Hematopoietic multipotent progenitor cell treated with erythropoietin and hydrocortisone succinate and interleukin-3 and kit ligand, for 8 days (in vitro differentiated cells): ENCODE measurements around the gene PCDH8.
A peak's percentile ranks its signal among the peaks of the same experiment; 100 is the strongest.
"Not testable (repeated sequence)": the region's sequence is repeated elsewhere in the genome, so short reads cannot be mapped to it uniquely, and the experiment has no call there.

Source experiments
- DNase-seq: peaks from one replicate; pipeline ENCODE4 v3.0.0-alpha.2; 2015

Gene PCDH8

DNA sequence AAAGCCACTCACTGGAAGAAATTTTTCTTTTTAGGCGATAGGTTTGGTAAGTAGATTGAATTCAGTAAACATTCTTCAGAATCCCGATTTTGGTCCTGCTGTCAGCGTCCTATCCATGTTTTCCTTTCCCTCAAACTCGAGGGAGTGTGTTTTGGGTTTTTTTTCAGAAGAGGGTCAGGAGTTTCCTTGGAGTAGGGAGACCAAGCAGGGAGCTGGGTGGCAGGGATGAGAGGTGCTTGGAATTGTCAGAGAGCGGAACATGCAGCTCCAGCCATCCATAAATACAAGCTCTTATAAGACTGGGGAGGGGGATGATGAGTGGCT lies 1.6 kb upstream of the PCDH8 start:
- DNase-seq: no peak

DNA sequence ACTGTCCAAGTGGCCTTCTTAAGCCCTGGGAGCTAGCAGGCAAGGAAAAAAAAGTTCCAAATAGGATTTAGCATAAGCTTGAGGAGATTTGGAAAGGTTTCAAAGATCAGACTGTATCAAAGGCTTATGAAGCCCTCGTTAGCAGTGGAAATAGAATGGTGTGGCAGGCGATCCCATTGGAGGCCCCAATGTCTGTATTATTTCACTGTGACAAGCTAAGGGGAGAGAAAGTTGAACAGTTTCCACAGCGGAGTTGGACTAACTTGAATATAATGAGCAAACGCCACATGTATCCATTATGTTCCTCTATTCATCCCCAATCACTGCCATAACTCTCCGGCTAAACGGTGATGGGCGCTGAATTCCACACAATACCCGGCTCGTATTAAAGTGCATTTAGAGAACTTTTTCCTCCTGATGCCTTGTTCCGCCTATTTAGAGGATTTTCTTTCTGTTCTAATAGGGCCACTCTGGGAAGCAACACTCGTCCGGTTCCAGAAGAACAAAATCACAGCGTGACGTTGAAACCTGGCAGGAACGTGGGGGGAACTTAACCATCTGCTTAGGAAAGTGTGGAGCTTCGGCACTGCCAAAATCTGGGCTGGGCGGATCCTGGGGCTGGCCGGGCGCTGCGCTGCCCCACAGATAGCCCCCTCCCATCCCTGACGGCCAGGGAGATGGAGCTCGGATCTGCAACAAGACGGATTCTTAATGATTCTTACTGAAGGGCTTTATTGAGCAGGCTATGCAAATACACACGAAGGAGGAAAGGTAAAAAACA lies 1.0 kb upstream of the PCDH8 start:
- no peak for DNase-seq

DNA sequence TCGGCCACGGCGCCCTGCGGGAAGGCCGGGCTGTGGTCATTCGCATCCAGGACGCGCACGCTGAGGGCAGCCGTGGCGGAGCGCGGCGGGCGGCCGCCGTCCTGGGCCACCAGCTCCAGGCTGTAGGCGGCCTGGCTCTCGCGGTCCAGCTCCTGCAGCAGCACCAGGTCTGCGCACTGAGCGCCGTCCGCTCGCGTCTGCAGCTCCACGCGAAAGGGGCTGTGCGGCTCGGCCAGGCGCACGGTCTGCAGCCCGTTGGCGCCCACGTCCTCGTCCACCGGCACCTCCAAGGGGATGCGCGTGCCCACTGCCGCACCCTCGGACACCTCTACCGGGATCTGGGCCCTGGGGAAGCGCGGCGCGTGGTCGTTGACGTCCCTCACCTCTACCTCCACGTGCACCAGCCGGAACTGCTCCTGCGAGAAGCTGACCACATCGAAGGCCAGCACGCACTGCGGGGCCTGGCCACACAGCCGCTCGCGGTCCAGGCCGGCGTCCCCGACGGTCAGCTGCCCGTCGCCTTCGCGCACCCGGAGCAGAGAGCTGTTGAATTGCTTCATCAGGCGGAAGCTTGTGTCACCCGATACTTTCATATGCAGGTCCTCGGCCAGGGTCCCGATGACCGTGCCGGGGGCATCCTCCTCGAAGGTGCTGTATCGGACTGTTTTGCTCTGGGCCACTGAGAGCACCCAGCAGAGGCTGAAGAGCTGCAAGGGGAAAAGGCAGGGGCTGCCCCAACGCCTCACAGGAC lies 583 bp downstream of the PCDH8 start:
- DNase-seq: no peak

DNA sequence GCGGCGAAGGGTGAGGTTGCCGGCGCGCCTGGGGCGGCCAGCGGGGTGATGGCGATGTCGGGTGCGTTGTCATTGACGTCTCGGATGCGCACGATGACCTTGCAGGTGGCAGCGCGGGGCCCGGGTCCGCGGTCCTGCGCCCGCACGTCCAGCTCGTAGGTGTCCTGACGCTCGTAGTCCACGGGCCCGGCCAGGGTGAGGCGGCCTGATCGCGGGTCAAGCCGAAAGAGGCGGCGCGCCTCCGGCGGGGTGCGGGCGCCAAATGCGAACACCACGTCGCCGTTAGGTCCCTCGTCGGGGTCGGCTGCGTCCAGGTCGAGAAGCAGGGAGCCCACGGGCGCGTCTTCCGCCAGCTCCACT lies 1.1 kb downstream of the PCDH8 start:
- no peak for DNase-seq

DNA sequence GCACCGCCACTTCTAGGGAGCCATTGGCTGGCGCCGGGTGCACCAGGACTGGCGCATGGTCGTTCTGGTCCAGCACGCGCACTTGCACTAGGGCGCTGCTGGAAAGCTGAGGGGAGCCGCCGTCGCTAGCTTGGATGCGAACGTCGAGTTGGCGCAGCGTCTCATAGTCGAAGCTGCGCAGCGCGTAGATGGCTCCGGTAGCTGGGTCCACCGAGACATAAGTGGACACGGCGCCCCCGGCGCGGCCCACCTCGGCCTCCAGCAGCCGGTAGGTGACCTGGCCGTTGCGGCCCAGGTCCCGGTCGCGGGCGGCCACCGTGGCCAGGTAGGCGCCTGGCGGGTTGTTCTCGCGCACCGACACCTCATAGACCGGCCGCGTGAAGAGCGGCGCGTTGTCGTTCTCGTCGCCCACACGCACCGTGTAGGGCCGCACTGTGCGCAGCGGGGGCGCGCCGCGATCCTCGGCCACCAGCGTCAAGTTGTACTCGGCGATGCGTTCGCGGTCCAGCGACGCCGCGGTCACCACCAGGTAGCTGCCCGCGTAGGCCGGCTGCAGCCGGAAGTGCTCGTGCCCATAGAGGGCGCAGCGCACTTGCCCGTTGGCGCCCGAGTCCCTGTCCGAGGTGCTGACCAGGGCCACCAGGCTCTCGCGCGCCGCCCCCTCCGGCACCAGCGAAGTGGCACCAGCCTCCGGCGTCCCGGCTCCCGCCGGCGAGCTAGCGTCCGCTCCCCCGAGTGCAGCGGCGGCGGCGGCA lies 1.7 kb downstream of the PCDH8 start:
- peak; percentile 58 for DNase-seq

DNA sequence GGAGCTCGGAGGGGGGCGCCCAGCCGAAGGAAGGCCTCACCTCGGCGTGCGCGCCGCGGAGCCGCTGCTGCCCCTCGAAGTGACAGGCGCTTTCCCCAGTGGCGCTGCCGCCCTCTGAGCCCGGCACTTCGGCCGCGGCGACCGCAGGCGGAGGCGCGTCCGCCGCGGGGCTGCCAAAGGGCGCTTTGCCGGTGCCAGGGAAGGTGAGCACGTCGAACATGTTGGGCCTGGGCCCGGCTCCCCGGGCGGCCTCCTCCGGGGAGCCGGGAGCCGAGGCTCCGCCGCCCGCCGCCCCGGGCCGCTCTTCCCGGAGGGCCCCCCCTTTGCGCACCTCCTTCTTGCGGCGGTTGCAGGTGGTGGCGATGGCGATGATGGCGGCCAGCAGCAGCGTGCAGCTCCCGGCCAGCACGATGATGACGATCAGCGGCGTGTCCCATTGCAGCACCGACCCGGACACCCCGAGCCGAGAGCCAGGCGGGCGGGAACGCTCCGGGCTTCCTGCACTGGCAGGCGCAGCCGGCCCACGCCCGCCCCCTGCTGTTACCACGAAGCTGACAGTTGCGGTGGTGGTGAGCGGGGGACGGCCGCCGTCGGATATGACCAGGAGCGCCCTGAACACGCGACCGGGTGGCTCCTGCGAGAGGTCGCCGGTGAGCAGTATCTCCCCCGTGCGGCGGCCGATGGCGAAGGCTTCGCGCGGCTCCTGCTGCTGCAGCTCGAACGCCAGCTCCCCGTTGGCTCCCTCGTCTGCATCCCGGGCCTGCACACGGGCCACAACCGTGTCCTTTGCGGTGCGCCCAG lies 2.5 kb downstream of the PCDH8 start:
- peak; percentile 27 for DNase-seq

DNA sequence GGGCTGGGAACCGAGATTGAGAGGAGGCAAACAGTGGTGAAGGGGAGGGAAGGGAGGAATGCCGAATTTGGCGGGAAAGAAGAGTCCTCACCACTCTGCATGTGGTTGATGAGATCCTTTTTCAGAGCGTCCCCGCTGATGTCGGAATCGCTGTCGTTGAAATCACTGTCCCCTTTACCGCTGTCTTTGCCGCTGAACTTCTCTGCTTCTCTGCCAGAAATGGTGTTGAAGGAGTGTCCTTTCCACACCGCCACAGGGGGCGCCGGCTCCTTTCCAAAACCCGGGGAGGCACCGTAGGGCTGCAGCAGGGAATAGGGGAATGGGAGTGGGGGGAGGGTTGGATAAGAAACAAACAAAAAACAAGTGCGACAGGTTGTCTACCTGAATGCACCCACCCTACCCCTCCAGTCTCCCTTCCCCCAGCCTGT lies 3.1 kb downstream of the PCDH8 start:
- DNase-seq: peak; percentile 14

DNA sequence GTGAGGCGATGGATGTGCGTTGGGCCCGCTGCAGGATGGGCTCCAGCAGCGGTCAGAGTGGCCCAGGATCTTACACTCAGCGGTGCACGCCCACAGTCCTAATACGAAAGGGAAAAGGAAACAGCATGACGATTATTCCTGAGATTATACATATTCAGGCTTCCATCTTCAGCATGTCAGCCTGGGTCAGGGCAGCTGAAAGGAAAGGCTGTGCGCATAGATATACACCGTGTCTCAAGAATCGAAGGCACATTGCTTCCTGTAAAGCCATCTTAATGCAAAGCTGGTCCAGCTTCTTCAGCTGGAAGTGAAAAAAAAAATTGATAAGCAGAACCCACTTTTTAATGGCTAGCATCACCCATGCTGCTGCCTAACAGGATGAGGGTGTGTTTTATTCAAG lies 3.6 kb downstream of the PCDH8 start:
- no peak for DNase-seq

DNA sequence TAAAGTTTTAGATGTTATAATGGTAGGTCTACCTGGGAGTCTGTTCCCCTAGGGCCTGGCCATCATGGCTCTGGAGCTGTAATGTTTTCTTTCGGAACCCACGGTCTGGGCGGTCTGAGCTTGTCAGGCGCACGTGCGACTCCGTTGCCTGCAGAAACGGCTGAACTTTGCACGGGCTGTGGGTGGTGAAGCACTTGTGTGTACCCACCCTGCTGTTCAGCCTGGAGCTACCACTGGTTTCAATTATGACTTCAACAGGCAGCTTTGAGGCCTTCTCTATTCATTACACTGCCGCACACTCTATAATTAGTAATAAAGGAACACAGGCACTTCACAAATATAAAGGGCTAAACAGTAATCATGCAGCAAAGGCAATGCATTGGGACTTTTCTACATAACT lies 6.0 kb downstream of the PCDH8 start:
- no peak for DNase-seq

DNA sequence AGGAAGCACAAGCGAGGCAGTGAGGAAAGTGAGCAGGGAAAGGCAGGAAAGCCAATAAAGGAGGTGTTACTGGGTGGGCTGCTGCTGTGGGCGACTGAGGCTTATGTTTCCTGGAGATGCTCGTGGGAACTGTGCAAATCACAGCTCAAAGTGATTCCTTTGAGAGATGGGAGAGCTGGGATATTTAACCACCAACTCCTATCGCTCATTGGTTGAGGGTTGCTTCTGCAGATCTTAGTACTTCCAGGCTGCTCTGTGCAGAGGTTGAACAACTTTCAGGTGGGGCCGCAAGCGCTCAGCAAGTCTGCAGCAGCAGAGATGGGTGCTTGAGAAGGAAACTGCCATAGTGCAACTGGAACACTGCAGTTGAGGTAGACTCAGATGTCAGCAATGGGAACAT lies 8.4 kb downstream of the PCDH8 start:
- DNase-seq: no peak

DNA sequence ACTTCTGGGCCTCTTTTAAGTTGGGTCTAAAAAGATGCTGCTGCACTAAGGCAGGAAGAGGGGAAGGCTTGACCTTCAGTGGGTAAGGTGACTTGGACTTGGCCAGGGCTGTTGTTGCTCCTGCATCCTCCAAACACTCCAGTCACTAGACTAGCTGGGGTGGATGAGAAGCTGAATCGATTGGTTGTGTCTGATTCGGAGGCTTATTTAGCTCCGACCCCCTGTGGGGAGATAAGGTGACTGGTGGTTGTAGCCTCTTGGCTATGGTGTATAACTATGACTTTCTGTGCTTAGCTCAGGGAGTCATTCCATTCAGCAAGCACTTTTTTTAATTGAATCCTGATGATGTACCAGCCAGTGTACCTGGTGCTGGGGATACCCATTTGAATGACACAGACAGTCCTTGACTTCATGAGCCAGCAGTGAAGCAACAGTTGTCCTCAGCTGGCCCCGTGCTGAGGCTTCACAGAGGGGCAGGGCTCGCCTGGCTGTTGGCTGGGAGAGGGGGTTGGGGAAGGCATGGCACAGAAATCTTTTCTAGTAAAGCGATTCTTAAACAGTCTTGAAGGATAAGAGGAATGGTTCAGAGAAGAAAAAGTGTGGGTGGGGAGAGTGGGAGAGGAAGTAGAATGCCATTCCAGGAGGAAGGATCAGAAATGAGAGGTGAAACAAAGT lies 9.9 kb downstream of the PCDH8 start:
- DNase-seq: no peak

DNA sequence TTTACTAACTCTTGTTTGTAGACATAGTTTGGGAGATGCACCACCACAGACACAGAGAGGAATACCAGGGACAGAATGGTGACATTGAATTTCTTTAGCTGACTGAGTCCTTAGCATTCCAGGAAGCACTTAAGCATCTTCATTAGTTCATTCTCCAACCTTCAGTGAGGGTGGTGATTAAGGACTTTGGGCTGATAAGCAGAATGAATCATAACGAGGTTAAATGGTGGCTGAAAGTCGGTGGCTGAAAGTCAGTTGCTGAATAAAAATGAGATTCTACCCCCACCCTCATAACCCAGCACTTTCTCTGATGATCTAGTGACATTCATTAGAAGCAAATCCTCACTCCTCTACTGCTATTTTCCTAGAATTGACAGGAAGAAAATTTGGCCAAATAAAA lies 10.6 kb downstream of the PCDH8 start:
- DNase-seq: no peak

DNA sequence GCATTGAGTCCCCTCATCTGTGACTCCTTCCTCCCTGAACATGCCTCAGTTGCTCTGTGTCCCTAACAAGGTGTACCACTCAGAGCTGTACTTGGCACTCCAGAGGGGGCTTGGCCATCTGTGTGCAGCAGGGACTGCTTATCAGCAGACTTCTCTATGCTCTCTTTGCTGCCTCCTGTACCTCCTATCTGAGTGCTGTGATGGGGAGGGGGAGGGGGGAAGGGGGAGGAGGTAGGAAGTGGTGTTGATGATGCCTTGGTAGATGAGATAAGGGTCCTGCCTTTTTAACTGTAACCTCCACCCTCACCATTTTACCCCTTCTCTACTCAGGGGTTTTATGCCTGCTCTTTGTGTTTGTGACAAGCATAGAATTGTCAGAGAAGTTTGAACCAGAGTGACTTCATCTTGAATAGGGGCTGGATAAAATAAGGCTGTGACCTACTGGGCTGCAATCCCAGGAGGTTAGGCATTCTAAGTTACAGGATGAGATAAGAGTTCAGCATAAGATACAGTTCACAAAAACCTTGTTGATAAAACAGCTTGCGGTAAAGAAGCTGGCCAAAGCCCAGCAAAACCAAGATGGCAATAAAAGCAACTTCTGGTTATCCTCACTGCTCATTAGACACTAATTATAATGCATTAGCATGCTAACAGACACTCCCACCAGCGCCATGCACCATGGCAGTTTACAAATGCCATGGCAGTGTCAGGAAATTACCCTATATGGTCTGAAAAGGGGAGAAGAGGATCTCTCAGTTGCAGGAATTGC lies 13.2 kb downstream of the PCDH8 start:
- DNase-seq: no peak

DNA sequence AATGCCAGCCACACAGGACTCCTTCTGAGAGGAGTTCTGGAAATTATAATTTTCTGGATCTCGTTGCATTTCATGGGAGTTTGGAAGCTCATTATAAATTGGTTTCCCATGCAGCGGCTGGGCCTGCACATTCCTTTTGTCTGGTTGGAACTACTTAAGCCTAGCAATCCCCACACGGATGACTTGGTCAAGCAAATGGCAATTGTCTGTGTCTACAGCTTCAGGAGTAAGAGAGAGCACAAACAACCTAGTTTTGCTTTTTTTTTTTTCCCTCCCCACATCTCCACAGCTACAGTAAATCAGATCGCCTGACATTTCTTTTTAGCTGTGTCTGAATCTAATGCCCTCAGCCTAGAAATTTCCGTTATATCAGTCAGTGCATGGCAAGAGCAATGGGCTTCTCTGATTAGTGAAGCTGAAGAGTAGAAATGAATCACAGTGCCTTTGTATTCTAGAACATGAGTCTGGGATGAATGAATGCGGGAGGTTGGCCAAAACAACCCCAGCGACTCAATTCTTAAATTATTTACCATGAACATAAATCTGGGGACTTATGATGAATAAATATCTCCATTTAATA lies 15.1 kb downstream of the PCDH8 start:
- DNase-seq: no peak

DNA sequence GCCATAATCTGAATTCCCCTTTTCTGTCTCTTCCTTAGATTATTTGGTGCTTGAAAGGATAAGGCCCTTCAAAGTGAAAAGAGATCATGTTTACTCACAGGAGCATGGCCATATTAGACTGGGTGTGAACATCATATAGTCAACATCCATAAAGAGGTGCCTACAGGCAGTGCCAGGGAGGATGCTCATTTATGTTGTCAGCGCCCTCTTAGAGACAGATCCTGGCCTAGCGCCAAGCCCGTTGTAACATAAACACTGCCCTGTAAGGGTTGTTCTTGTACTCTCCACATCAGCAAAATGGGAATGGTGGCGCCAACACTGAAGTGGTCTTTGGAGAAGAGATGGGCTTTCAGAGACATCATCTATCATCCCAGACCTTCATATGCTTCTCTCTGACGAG lies 16.1 kb downstream of the PCDH8 start:
- no peak for DNase-seq

DNA sequence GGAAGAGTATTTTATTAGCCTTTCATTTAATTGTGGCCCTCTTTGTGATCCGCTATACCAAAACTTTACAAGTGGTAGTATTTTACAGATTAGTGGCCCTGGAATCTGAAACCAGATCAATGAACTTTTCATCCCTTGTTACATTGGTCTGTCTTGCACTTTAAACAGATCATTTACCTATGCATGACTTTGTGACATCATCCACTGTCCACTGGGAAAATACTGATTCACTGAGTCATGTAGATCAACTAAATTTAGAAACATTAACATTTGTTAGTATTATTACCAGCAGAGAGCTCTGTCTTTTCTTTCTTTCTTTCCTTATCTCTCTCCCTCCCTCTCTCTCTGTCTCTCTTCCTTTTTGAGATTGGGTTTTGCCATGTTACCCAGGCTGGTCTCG lies 17.5 kb downstream of the PCDH8 start:
- no peak for DNase-seq

DNA sequence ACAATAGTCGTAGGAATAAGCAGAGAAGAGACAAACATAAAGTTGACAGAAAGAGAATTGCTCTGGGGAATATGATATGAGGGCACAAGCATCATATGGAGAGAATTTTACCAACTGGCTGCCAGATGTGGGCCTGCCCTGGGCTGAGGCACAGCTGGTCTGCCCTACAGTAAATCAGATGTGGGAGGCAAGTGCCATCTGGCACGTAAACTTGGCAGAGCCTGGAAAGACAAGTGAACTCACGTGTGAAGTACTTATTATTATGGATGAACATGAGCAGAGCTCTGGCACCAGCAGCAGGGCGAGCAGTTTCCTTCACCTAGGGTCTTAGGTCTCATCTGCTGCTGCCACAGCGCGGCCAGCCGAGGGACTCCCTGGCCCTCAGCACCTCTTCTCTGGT lies 20.6 kb downstream of the PCDH8 start:
- DNase-seq: no peak

DNA sequence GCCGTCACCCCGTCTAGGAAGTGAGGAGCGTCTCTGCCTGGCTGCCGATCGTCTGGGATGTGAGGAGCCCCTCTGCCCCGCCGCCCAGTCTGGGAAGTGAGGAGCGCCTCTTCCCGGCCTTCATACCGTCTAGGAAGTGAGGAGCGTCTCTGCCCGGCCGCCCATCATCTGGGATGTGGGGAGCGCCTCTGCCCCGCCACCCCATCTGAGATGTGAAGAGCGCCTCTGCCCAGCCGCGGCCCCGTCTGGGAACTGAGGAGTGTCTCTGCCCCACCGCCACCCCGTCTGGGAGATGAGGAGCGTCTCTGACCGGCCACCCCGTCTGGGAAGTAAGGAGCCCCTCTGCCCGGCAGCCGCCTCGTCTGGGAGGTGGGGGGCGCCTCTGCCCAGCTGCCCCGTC lies 30.6 kb downstream of the PCDH8 start:
- DNase-seq: not testable (repeated sequence)

DNA sequence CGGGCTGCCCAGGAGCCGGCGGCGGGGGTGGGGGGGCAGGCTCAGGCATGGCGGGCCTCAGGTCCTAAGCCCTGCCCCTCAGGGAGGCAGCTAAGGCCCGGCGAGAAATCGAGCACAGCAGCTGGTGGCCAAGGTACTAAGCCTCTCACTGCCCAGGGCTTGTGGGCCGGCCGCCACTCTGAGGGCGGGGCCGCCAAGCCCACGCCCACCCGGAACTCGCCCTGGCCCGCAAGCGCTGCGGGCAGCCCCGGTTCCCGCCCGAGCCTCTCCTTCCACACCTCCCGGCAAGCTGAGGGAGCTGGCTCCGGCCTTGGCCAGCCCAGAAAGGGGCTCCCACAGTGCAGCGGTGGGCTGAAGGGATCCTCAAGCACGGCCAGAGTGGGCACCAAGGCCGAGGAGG lies 33.1 kb downstream of the PCDH8 start:
- no peak for DNase-seq

DNA sequence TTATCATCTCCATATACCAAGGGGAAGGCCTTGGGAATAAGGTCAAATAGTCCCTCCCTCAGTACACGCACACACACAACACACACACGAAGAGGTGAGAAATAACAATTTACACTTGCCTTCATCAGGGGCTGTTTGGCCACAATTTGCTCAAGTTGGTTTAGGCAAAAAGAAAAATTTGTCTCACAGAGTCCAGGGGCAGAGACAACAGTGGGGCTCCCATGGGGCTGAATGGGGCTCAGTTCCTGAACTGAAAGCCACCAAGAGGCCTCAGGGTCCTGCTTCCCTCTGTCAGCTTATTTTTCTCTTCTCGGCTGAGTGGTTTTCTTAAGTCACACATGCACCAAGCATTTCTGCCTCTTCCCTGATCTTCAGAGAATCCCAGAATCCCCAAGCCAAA lies 35.5 kb downstream of the PCDH8 start:
- no peak for DNase-seq

DNA sequence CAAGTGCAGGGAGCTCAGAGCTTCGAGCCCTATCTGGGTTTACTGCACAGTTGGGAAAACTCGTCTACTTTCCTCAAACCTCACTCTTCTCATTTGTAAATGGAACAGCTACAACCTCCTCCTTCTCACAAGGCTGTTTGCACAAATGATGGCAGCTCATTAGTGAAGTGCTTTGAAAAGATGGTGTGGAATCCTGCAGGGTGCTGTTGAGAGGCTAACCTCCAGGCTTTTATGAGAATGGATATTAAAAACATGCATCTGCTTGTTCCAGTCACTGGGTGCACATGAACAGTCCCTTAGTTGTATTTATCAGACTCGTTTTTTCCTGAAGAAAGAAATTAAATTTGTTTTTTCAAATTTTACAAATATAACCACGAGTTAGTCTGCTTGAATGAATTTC lies 36.6 kb downstream of the PCDH8 start:
- DNase-seq: no peak

DNA sequence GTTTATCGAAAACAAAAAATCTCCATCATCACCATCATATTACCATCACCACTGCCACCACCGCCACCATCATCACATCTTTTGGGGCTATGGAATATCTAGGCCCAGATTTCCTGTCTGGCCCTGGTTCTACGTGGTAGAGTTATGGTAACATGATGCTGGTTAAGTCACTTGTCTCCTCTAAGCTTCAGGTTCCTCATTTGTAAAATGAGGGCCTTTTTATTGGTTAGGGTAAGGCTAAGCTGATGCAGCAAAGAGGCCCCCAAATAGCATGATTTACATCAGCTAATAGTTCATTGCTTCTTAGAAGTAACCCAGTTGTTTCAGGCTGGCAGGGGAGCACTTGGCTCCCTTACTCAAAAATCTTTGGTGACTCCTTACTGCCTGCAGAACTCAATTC lies 37.9 kb downstream of the PCDH8 start:
- DNase-seq: no peak
